ENCODE results near the gene ATG4B.
A peak's percentile ranks its signal among the peaks of the same experiment; 100 is the strongest.
"Not testable (repeated sequence)": the region's sequence is repeated elsewhere in the genome, so short reads cannot be mapped to it uniquely, and the experiment has no call there.

ATG4B gene

DNA sequence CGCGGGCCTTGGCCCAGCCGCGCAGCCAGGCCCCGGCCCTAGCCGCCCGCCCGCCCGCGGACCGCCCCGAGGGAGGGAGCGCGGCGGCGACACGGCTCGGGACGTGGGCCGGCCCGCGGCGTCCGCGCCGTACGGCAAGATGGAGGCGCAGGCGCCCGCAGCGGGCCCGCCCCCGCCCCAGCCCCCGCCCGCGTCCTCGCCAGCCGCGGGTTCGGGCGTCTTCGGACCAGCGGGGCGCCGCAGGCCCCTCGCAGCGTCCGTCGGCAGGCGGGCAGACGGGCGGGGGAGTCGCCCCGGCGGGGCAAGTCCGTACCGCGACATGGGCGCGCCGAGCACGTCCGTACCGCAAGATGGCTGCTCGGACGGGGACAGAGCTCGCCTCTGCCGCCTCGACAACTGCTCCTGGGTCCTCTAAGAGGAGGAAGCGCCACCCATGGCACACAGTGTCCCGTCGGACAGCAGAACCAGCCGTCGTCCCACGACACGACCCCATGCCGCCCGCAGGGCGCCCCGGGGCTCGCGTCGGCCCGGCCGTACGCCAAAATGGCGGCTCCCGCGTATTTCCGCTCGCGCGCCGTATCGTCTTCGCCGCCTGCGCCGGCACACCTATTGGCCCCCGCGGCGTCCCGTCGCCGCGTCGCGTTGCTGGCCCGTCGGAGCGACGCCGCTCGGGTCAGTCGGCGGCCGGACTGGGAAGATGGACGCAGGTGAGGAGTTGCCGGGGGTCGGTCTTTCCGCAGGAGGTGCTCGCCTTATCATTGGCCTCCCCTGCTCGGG, at the start of gene ATG4B, which contains the start of gene THAP4:
ATG4B (plus strand) TSS at position 676 of the 777 bp plus-strand sequence; CDS start at position 698, 22 bp downstream.
THAP4 (minus strand) TSS at position 141 of the 777 bp plus-strand sequence. CDS start 141 bp downstream, outside the sequence.
- peak; percentile 85 for DNase-seq

DNA sequence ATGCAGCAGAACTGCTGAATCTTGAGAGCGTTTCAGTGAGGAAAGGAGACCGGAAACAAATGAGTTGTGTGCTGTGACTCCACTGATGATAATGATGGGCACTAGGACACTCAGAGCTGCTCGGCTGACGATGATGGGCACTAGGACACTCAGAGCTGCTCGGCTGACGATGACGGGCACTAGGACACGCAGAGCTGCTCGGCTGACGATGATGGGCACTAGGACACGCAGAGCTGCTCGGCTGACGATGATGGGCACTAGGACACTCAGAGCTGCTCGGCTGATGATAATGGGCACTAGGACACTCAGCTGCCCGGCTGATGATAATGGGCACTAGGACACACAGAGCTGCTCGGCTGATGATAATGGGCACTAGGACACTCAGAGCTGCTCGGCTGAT, 47.6 kb upstream of the ATG4B start:
- DNase-seq, result not testable (repeated sequence)

DNA sequence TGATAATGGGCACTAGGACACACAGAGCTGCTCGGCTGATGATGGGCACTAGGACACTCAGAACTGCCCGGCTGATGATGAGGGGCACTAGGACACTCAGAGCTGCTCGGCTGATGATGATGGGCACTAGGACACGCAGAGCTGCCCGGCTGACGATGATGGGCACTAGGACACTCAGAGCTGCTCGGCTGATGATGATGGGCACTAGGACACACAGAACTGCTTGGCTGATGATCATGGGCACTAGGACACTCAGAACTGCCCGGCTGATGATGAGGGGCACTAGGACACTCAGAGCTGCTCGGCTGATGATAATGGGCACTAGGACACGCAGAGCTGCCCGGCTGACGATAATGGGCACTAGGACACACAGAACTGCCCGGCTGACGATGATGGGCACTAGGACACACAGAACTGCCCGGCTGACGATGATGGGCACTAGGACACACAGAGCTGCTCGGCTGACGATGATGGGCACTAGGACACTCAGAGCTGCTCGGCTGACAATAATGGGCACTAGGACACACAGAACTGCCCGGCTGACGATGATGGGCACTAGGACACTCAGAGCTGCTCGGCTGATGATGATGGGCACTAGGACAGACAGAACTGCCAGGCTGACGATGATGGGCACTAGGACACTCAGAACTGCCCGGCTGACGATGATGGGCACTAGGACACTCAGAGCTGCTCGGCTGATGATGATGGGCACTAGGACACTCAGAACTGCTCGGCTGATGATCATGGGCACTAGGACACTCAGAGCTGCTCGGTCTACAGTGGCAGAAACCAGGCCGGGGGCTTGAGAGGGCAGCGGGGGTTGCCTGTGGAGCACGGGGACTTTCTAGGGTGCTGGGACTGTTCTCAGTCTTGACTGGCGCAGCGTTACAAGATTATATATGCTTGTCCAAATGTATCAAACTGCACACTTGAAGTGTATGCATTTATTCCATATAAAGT, 46.7 kb upstream of the ATG4B start:
- not testable (repeated sequence) for DNase-seq

DNA sequence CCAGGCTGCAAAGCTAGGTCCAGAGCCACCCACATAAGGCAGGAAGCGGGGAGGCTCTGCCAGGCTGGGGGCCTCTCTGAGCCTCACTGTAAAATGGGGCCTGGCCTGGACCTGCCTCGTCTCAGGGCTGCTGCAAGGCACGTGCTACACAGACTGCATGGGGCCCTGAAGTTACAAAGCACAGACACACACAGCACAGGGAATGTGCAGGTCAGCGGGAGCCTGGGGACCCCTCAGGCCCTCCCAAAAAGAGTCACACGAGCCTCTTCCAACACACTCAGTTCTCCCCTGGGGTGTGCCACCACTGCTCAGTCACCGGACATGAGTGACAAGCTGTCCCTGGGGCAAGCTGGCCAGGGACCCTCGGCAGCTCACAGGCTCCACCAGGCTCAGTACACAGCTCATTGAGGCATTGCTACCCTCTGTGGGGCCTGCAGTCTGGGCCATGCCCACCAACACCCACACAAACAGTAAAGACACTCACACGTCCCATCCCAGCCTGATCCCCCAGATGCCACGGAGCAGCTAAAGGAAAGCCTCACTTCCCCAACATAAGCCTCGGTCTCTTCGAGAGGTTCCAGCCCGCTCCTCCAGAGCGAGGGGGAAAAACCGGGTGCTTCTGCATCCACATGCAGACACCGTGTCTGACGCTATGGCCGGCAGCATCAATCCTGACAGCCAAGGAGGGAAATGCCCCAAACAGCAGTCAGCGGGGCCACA, 45.2 kb upstream of the ATG4B start:
- no peak for DNase-seq

DNA sequence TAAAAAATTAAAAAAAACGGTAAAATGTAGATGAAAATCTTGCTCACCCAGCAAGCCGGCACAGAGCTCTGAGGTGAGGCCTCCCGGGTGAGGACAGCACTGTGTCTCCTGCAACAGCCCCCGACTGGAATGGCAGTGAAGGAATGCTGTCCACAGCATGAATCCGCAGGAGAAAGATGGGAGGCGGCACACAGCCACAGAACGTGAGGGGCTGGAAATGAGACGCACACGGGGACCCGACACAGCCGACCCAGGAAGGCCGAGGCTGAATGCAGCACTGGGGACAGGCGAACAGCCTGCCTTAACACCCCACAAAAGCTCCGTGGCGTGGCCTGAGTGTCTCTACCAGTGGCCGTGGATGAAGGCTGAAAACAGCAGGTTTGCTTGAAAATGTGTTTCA, 44.2 kb upstream of the ATG4B start:
- DNase-seq, result no peak

DNA sequence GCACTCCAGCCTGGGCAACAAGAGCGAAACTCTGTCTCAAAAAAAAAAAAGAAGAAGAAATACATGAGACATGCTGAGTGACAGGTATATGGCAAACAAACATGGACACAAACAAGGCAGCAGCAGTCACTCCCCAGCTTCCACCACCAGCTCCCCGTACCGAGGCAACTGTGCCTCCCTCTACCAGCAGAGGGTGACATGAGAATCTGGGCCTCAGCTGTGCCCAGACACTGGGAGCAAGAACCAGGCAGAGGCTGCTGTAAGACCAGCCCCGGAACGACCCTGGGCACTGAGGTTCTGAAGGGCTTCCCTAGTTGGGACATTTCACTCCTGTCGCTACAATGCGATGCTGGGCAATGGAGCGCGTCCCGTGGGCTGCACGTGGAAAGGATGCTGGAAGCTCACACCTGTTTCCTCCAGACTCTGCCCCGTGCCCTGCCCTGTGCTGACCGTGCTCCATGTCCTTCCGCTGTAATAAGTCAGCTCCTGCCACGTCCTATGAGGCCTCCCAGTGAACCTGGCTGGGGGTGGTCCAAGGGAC, 41.8 kb upstream of the ATG4B start:
- no peak for DNase-seq

DNA sequence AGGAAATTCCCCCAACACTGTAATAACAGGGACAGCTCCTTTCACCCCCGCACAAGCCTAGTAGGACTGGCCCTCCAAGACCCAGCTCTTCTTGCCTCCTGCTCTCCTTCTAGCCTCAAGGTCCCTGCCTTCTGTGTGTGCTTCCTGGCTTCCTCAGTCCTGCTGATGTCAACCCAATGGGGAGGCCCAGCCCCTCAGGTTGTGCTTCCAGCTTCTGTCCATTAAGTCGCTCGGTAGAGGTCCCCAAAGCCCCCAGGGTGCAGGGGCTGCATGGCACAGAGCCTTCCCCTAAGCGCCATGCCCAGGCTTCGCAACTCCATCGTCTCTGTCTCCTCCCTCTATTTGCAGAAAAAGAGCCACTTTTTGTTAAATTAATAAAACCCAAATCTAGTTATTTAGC, 39.9 kb upstream of the ATG4B start:
- DNase-seq, result no peak

DNA sequence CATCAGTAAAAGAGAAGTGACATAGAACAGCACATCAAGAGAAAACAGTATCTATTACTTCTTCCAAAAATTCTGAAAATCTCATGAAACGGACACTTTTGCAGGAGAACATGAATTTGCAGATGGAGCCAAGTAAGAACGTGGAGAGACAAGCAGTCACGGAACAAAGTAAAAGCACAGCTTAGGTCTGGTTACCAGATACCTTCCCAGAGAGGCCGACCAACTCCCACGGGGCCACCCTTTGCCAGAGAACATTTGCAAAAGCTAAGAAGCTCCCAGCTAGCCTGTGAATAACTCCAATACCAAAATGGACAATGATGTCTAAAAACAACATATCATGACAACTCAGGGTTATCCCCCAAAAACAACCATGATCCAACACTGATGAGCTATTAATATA, 39.4 kb upstream of the ATG4B start:
- no peak for DNase-seq

DNA sequence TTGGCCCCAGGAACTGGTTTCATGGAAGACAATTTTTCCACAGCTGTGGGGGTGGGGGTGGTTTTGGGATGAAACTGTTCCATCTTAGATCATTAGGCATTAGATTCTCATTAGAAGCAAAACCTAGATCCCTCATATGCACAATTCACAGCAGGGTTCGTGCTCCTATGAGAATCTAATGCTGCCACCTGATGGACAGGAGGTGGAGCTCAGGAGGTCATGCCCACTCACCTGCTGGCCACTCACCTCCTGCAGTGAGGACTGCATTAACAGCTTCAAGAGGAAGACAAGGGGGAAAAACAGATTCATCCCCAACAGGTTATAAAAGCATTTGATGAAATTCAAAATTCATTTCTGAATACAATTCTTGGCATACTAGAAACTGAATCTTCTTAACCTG, 39.0 kb upstream of the ATG4B start:
- no peak for DNase-seq

DNA sequence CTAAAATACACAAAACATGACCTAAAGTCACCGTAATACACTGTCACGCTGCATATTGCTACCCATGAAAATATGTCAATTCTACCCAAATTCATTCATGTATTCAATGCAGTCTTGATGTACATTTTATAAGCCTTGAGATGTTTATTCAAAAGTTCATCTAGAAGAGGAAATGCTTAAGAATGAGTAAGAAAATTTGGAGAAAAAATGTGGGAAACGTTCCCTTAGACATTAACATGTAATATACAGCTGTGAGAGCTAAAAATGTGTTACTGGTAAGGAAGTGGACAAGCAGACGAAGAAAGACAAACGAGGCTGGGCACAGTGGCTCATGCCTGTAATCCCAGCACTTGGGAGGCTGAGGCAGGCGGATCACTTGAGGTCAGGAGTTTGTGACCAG, 37.9 kb upstream of the ATG4B start:
- DNase-seq, result no peak

DNA sequence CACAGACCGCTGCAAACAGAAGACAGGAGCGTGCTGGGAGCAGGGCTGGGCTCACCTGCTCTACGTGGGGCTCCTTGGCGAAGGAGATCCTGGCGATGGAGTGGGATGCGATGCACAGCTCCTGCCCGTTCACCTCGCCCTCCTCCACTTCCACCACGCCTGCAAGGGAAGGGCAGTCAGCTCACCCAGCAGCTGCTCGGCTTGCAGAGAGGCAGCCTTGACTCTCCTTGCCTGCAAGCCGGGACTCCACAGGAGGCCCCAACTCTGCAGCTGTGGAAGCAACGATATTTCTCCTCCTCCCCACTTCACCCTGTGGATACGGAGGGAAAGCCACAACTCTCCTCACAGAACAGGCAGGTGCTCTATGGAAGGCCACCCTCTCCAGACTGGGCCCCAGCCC, 35.7 kb upstream of the ATG4B start:
- no peak for DNase-seq

DNA sequence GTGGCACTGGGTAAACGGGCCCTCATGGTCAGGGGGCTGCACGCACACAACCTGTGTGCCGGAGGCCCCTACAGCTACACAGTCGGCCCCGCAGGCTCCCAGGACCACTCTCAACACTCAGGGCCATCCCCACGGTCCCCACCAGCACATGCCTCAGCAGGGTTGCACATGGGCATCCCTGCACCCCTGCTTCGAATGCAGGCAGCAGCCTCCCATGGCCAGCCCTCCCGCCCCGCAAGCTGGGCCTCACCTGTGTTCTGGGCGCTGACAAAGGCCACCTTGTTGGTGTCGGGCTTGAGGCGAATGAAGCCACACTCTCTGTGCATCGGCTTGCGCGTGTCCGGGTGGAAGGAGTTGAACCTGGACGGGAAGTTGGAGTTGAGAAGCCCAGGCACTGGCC, 34.8 kb upstream of the ATG4B start:
- no peak for DNase-seq

DNA sequence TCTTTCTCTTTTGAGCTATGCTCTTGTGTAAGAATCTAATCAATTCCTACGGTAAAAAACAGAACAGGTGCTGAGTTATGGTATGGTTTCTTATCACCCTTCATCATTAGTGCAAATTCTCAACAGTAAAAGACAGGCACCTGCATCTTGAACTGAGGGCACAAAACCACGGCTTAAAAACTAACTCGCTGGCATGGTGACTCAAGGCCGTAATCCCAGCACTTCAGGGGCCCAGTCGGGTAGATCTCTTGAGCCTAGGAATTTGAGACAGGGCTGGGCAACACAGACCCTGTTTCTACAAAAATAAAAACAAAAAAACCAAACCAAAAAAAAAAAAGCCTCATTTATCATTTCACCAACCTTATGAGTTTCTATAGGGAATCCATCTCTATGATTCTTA, 33.8 kb upstream of the ATG4B start:
- no peak for DNase-seq

DNA sequence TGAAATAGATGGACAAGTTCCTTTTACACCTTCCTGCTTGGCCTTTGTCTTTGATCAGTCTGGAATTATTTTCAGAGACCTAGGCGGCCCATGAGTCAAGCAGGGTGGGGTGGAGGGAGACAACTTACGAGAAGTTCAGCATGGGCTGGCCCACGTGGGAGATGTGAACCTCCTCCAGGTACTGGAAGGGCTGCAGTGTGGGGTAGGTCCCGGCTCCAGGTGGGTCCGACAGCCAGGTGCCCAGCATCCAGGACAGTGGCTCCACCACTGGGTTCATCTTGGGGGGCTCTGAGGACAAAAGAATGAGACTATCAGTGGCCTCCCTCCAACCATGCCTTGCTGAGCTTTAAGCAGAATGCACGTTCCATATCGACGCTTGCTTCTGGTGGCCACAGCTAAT, 31.3 kb upstream of the ATG4B start:
- no peak for DNase-seq

DNA sequence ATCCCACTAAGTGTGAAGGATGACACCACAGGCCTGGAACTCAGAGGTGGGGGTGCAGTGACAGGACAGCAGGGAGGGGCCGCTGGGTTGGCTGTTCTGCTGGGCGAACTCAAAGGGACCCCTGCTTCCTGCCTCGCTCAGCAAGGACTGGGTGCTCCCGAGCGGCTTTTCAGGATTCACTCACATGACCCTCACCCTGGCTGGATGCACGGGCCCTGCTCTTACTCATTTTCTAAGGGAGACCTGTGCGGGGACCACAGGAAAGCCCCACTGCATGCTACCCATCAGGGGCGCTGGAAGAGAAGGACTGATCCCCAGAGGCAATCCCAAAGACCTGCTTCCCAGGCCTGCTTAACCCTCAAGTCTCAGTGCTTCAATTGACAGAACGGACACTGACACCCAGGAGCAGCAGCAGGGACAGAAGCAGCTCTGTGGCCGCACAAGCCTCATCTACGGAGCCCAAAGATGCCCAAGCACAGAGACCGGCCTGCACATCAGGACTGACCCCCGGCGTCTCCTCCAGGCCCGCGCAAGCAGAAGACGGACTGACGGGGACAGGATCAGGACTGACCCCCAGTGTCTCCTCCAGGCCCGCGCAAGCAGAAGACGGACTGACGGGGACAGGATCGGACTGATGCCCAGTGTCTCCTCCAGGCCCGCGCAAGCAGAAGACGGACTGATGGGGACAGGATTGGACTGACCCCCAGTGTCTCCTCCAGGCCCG, 30.2 kb upstream of the ATG4B start:
- no peak for DNase-seq

DNA sequence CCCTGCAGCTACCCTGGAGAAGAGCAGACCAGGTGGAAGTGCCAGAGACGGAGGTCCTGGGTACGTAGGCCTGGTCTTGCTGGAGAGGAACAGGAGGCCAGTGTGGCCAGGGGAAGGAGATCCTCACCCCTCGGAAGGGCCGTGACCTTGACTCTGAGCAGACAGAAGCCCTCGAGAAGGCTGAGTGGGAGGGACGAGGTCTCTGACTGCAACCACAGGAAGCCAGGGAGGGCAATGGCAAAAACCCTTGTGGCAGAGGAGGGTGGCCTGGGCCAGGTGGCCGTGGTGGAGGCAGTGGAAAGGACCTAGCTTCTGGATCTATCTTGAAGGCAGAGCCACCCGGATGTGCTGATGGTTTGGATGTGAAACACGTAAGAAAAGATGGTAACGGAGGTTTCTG, 28.6 kb upstream of the ATG4B start:
- no peak for DNase-seq

DNA sequence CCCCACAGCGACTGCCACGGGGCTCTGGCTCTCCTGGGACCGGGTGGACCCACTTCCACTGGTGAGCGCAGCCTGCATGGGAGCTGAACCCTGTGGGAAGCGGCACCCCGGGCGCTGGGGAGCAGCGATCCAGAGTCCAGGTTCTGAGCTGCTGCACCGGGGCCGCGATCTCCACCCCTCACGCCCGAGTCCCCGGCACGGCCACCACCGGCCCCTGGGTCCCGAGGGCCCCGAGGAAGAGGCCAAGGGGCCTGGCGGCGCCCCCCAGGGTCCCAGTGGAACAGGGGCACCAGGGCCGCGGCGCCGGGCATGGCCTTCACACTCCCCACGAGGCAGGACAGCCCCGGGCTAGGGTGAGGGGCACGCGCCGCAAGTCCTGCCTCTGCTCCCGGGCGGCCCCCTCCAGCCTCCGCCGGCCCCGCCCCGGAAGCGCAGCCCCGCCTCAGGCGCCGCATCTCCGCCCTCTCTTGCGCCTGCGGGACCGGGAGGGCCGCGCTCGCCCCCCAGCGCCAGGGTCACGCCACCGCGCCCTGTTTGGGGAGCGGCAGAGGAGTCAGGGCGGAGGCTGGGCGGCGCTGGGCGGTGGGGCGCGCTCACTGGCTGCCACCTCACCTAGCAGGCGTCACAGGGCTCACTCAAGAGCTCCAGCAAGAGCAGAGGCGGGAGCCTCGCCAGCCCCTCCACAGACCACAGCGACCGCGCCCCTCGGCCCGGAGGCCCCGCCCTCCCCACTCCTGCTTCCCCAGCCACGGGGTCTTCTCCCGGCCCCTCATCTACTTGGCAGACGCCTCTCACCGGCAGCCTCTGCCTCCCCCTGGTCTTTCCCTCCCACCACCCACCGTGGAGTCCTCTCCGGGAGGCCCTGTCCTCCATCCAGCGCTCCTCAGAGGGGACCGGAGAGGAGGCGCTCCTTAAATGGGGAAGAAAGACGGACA, 27.4 kb upstream of the ATG4B start:
- DNase-seq, result peak; percentile 77

DNA sequence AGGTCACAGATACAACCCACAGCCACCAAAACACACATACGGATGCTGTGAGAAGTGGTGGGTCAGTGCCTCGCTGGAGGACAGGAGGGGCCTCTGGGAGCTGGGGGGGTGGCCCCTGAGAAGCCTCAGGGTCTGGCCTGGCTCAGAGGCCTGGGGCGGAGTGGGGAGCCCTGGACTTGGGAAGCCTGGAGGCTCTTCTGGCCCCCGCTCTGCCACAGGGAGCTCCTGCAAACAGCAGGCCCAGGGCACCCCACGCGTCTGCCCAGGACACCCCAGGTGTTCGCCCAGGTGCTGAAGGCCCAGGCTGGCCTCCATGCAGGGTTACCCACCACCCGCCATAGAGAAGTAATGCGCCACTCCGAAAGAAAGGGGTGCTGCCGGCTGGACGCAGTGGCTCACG, 26.4 kb upstream of the ATG4B start:
- no peak for DNase-seq

DNA sequence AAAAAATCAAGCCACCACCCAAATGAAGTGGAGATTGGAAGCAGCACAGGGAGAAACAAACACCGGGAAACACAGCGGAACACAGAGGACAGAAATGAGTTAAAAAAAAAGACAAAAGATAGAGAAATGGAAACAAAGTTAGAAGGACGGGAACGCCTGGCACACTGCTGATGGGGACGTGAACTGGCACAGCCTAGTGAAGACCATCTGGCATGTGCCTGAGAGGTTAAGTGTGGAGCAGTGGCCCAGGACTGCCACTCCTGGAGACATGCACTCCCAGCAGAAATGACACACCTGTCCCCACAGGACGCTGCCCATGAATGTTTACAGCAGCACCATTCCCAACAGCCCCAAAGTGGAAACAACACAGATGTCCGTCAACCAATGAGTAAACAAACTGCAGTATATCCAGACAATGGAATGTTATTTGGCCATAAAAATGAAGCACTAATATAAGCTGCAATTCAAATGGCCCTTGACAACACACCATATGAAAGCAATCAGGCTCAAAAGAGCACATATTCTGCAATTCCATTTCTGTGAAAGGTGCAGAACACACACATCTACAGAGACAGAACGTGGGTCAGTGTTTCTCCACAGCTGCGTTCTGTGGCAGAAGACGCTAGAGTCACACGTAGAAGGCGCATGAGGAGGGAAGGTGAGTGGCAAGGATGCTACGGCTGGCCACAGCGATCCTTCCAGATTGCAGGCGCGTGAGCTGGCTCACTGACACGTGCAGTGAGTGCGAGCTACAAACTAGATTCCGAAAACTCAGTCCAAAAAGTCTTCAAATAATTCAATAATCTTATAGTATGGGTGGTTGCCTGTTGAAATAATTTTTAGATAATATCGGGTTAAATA, 25.1 kb upstream of the ATG4B start:
- no peak for DNase-seq

Measured in NCI-H2227 treated with DMSO at 0.1 percent for 48 hours (cell line).